Endothelial cell of umbilical vein (primary cell): ENCODE measurements around the gene GALNT11. TPM values are rescaled to one million over a fixed set of nuclear protein-coding genes. Genes with fewer than 3 reads are reported as not detected.
"Not testable (repeated sequence)": the region's sequence is repeated elsewhere in the genome, so short reads cannot be mapped to it uniquely, and the experiment has no call there.

ENCODE experiments used
- BruUV-seq: library from RNA; stranded (reverse); fragments of 400-500 nt; replicated peaks from 2 replicates; lab custom pipeline; 2021; lab: Mats Ljungman, UMichigan
- CTCF ChIA-PET: fragments of 300-600, 350-600 bp; sonication (Branson Sonifier 250); formaldehyde crosslinking; loops from one replicate; lab custom pipeline; 2021; ENCODE audit warnings: antibody characterized with exemption, inconsistent platforms; lab: Charles Lee
- POLR2A ChIA-PET: fragments of 300-600, 350-600 bp; sonication (Branson Sonifier 250); formaldehyde crosslinking; loops from one replicate; lab custom pipeline; 2021; ENCODE audit warnings: antibody characterized with exemption, inconsistent platforms; lab: Charles Lee
- DNase-seq: peaks from one replicate; pipeline ENCODE4 v3.0.0-alpha.2; 2011; ENCODE audit warnings: low read depth, low spot score
- FAIRE-seq: peaks from 2 replicates; lab custom pipeline; 2011; peaks lifted over from hg19 to GRCh38; lab: Jason Lieb, UNC
- H2AFZ ChIP-seq: 2 replicates; pipeline ENCODE4 v1.6.0; 2012; ENCODE audit warnings: low read depth, low read length, control low read depth, inconsistent platforms
- H3K27ac ChIP-seq: 2 replicates; pipeline ENCODE4 v1.5.1; 2011; ENCODE audit warnings: low read depth, mild to moderate bottlenecking, control low read depth, low read length, moderate library complexity; ENCODE audit not compliant: insufficient read depth
- H3K27me3 ChIP-seq, 2 experiments: 2 replicates each; pipeline versions ENCODE4 v1.6.0 to v1.6.1; 2011; ENCODE audit warnings: low read length in 2 of 2, mixed read lengths in 1 of 2; ENCODE audit not compliant: control insufficient read depth in 2 of 2, insufficient read depth in 2 of 2
- H3K36me3 ChIP-seq, 2 experiments: 2 replicates in 1 of 2; 3 replicates in 1 of 2; pipeline ENCODE4 v1.5.1; 2011; ENCODE audit warnings: low read length in 2 of 2, mild to moderate bottlenecking in 1 of 2, moderate library complexity in 1 of 2; ENCODE audit not compliant: control insufficient read depth in 2 of 2, insufficient read depth in 2 of 2; ENCODE audit errors: extremely low read depth in 1 of 2
- H3K4me1 ChIP-seq: 3 replicates; pipeline ENCODE4 v1.5.1; 2011; ENCODE audit warnings: mild to moderate bottlenecking, low read length; ENCODE audit not compliant: control insufficient read depth, insufficient read depth; ENCODE audit errors: extremely low read depth
- H3K4me2 ChIP-seq: 2 replicates; pipeline ENCODE4 v1.6.1; 2011; ENCODE audit warnings: low read length, control low read depth, mixed read lengths; ENCODE audit not compliant: insufficient read depth
- H3K4me3 ChIP-seq, 3 experiments: fragments of 200-600 bp in 1 of 3; sonication (generic), shearing (Covaris generic) in 1 of 3; replicated peaks in 1 of 3; 2 replicates each; pipeline ENCODE4 v1.5.1; 2011 to 2016; ENCODE audit warnings: control low read depth in 3 of 3, low read length in 3 of 3, mild to moderate bottlenecking in 2 of 3, inconsistent platforms in 1 of 3, low read depth in 1 of 3, moderate library complexity in 1 of 3; ENCODE audit not compliant: insufficient read depth in 1 of 3
- H3K79me2 ChIP-seq: 2 replicates; pipeline ENCODE4 v1.6.0; 2012; ENCODE audit warnings: low read length, inconsistent platforms; ENCODE audit not compliant: control insufficient read depth, insufficient read depth
- H3K9ac ChIP-seq: replicated peaks from 2 replicates; pipeline ENCODE3; 2011; ENCODE audit warnings: low read length, control low read depth; ENCODE audit not compliant: insufficient read depth; ENCODE audit errors: extremely low read depth
- H3K9me1 ChIP-seq: replicated peaks from 3 replicates; pipeline ENCODE4 v1.6.0; 2011; ENCODE audit warnings: mild to moderate bottlenecking, low read length; ENCODE audit not compliant: control insufficient read depth, insufficient read depth; ENCODE audit errors: extremely low read depth
- H3K9me3 ChIP-seq: replicated peaks from 2 replicates; pipeline ENCODE4 v1.5.1; 2012; ENCODE audit warnings: low read length, inconsistent platforms; ENCODE audit not compliant: control insufficient read depth, insufficient read depth
- H4K20me1 ChIP-seq: replicated peaks from 2 replicates; pipeline ENCODE3; 2011; ENCODE audit warnings: mild to moderate bottlenecking, low read length; ENCODE audit not compliant: control insufficient read depth, insufficient read depth; ENCODE audit errors: extremely low read depth
- CTCF ChIP-seq, 2 donors: IDR thresholded peaks; 1 replicate in 1 of 2; 2 replicates in 1 of 2; pipeline ENCODE4 v1.5.1; 2011; ENCODE audit warnings: low read length in 2 of 2, mild to moderate bottlenecking in 2 of 2, moderate library complexity in 2 of 2, control low read depth in 1 of 2, inconsistent platforms in 1 of 2, low read depth in 1 of 2; ENCODE audit not compliant: insufficient read depth in 1 of 2; ENCODE audit errors: extremely low read depth in 1 of 2
- dilution Hi-C: fragments of 300-500 bp; cut with MboI; formaldehyde crosslinking; loops from one replicate; pipeline ENCODE4 v1.15.0; 2019; ENCODE audit warnings: low sequenced_read_pairs; ENCODE audit not compliant: extremely low pct_ligation_motif_present
- intact Hi-C: fragments of 100-400 bp; cut with micrococcal nuclease; formaldehyde crosslinking; loops from one replicate; pipeline ENCODE4 v1.10.0; 2022
- polyA plus RNA-seq, 4 experiments: library from polyadenylated mRNA; depleted of rRNA in 3 of 4; stranded (reverse) in 3 of 4; unstranded in 1 of 4; fragments of >200 nt; gene quantifications; 2 replicates each; pipeline versions ENCODE4 v1.2.1 to v1.2.3, GENCODE V29; 2011 to 2012; ENCODE audit warnings: missing spikeins in 1 of 4
- total RNA-seq: library from RNA; stranded (reverse); gene quantifications from 2 replicates; pipeline ENCODE4 v1.2.3, GENCODE V29; 2021

The GALNT11 gene
- total and polyA plus RNA-seq, 2 donors (not counting 3 experiments of a cell fraction or from before 2014, with no cell fraction given), result 27.7 to 36.5 TPM

- H2AFZ ChIP-seq, H3K9me1 ChIP-seq, H3K27me3 ChIP-seq, H3K9me3 ChIP-seq, POLR2A ChIA-PET, dilution Hi-C loops, H3K27ac ChIP-seq, H3K36me3 ChIP-seq, H3K9ac ChIP-seq, H3K4me1 ChIP-seq, H3K4me3 ChIP-seq, DNase-seq, CTCF ChIA-PET, H3K79me2 ChIP-seq, BruUV-seq, H3K4me2 ChIP-seq, H4K20me1 ChIP-seq: not testable (repeated sequence)
- intact Hi-C loops, result loop anchor here (1.0 kb wide), 1 partner anchor 247 kb away; no protein-coding TSS in a partner anchor
- FAIRE-seq, result peak; percentile 80
- peak in 1 of 2 donors; percentile 39 for TF ChIP-seq CTCF (IDR thresholded peaks at IDR 0.05; ENCODE audit: extremely low read depth in 1 of 2, insufficient read depth in 1 of 2, low read depth in 1 of 2, low read length in 2 of 2)
These were observed 4.6 kb downstream of the GALNT11 start for GRCh38 chr7:152030059-152030458.

- DNase-seq, dilution Hi-C loops, BruUV-seq, H3K4me1 ChIP-seq, H3K9me3 ChIP-seq, CTCF ChIA-PET, H3K27me3 ChIP-seq, FAIRE-seq, H2AFZ ChIP-seq, H3K4me2 ChIP-seq, H3K9me1 ChIP-seq, H3K79me2 ChIP-seq, H3K36me3 ChIP-seq, H3K27ac ChIP-seq, POLR2A ChIA-PET, H3K9ac ChIP-seq, H3K4me3 ChIP-seq, H4K20me1 ChIP-seq: not testable (repeated sequence)
- intact Hi-C loops, result loop anchor here (1.0 kb wide), 1 partner anchor 247 kb away; no protein-coding TSS in a partner anchor
These were observed 5.2 kb downstream of the GALNT11 start for GRCh38 chr7:152030639-152031038.
